ENCODE results near the gene PXDN. TPM values are rescaled to one million over a fixed set of nuclear protein-coding genes. Genes with fewer than 3 reads are reported as not detected.
"Not testable (repeated sequence)": the region's sequence is repeated elsewhere in the genome, so short reads cannot be mapped to it uniquely, and the experiment has no call there.

The PXDN gene
- total and polyA plus RNA-seq, 2 of the 4 experiments (the other 2 are of a cell fraction): 153 to 332 TPM

DNA sequence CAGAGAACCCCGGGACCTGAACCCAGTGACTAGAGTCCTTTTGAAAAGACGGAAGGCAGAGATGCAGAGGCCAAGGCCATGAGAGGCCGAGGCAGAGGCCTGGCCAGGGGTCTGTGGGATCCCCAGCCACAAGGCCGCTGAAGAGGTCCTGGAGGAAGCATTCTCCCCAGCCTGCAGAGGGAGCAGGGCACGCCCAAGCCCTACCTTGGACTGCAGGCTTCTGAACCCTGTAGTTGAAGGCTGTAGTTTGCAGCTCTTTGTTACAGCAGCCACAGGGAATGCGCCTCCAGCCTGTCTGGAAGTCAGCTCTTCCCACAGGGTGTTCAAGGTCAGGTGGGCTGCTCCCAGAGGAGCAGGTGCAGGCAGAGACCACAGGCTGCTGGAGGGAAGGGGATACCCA is 22.1 kb upstream of the PXDN start (continued):
- TF ChIP-seq, protein P1, sequence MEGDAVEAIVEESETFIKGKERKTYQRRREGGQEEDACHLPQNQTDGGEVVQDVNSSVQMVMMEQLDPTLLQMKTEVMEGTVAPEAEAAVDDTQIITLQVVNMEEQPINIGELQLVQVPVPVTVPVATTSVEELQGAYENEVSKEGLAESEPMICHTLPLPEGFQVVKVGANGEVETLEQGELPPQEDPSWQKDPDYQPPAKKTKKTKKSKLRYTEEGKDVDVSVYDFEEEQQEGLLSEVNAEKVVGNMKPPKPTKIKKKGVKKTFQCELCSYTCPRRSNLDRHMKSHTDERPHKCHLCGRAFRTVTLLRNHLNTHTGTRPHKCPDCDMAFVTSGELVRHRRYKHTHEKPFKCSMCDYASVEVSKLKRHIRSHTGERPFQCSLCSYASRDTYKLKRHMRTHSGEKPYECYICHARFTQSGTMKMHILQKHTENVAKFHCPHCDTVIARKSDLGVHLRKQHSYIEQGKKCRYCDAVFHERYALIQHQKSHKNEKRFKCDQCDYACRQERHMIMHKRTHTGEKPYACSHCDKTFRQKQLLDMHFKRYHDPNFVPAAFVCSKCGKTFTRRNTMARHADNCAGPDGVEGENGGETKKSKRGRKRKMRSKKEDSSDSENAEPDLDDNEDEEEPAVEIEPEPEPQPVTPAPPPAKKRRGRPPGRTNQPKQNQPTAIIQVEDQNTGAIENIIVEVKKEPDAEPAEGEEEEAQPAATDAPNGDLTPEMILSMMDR (conservative IDR thresholded peaks at IDR 0.05; ENCODE audit: low read depth, low read length): no peak

DNA sequence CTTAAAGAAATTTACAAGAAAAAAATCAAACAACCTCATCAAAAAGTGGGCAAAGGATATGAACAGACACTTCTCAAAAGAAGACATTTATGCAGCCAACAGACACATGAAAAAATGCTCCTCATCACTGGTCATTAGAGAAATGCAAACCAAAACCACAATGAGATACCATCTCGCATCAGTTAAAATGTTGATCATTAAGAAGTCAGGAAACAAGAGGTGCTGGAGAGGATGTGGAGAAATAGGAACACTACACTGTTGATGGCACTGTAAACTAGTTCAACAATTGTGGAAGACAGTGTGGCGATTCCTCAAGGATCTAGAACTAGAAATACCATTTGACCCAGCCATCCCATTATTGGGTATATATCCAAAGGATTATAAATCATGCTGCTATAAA is 20.9 kb upstream of the PXDN start:
- no CpG with 5 or more reads among the region's 2 CpGs for WGBS, 2 experiments (ENCODE audit: extremely low coverage in 2 of 2, insufficient read length in 1 of 2)
- H3K4me3 ChIP-seq (ENCODE audit: insufficient read depth, low read depth, low read length); H3K4me2 ChIP-seq (ENCODE audit: low read depth, low read length); H2BK20ac ChIP-seq (ENCODE audit: low read depth, low read length); H2AK9ac ChIP-seq (replicated peaks; ENCODE audit: low read depth, low read length, poor library complexity); intact Hi-C loops (cut with micrococcal nuclease); H2AFZ ChIP-seq (replicated peaks; ENCODE audit: low read length, poor library complexity); H3K18ac ChIP-seq (ENCODE audit: low read depth, low read length); H2BK5ac ChIP-seq (ENCODE audit: low read depth, low read length, poor library complexity, severe bottlenecking); POLR2A ChIA-PET (ENCODE audit: unreplicated experiment); H3K27me3 ChIP-seq (ENCODE audit: control insufficient read depth, insufficient read depth, low read length); CTCF ChIA-PET; DNase-seq; H3K4ac ChIP-seq (ENCODE audit: low read depth, low read length); H2BK15ac ChIP-seq (ENCODE audit: low read depth, low read length); H4K8ac ChIP-seq (ENCODE audit: low read depth in 2 of 2, low read length in 2 of 2); H3K56ac ChIP-seq (ENCODE audit: extremely low read depth, insufficient read depth, low read length); H3K9me1 ChIP-seq (ENCODE audit: insufficient read depth, low read length); H3K4me1 ChIP-seq (ENCODE audit: control insufficient read depth, insufficient read depth, low read length); H3K14ac ChIP-seq (replicated peaks; ENCODE audit: low read depth, low read length); BruUV-seq (replicated peaks); H3K79me1 ChIP-seq (ENCODE audit: low read depth in 1 of 2, low read length in 2 of 2); H4K5ac ChIP-seq (ENCODE audit: low read depth, low read length); H3K27ac ChIP-seq (ENCODE audit: insufficient read depth, low read length); H2AK5ac ChIP-seq (ENCODE audit: low read depth, low read length); H3K9me3 ChIP-seq (ENCODE audit: control insufficient read depth, insufficient read depth, low read length); ATAC-seq (ENCODE audit: low read depth); H2BK120ac ChIP-seq (ENCODE audit: low read depth, low read length); H3K9ac ChIP-seq (ENCODE audit: low read depth, low read length); H3K36me3 ChIP-seq (ENCODE audit: control insufficient read depth, insufficient read depth, low read length); dilution Hi-C loops (cut with HindIII; ENCODE audit: low sequenced_read_pairs, unreplicated experiment); H3K23ac ChIP-seq (ENCODE audit: low read depth, low read length); H4K91ac ChIP-seq (ENCODE audit: insufficient read depth, low read depth, low read length); H4K20me1 ChIP-seq (ENCODE audit: insufficient read depth, low read length): not testable (repeated sequence)
- in situ Hi-C loops (cut with MboI; ENCODE audit: low sequenced_read_pairs): loop anchor here (25.0 kb wide), 1 partner anchor 178 kb away; no protein-coding TSS in a partner anchor
